GM18517 (cell line): ENCODE results near the gene BCR.

Source experiments
- ATAC-seq: cut with Tn5 transposase; IDR thresholded peaks from one replicate; pipeline ENCODE4 v1.9.1; 2021; ENCODE audit warnings: mild to moderate bottlenecking, moderate library complexity; ENCODE audit not compliant: unreplicated experiment

BCR gene

DNA sequence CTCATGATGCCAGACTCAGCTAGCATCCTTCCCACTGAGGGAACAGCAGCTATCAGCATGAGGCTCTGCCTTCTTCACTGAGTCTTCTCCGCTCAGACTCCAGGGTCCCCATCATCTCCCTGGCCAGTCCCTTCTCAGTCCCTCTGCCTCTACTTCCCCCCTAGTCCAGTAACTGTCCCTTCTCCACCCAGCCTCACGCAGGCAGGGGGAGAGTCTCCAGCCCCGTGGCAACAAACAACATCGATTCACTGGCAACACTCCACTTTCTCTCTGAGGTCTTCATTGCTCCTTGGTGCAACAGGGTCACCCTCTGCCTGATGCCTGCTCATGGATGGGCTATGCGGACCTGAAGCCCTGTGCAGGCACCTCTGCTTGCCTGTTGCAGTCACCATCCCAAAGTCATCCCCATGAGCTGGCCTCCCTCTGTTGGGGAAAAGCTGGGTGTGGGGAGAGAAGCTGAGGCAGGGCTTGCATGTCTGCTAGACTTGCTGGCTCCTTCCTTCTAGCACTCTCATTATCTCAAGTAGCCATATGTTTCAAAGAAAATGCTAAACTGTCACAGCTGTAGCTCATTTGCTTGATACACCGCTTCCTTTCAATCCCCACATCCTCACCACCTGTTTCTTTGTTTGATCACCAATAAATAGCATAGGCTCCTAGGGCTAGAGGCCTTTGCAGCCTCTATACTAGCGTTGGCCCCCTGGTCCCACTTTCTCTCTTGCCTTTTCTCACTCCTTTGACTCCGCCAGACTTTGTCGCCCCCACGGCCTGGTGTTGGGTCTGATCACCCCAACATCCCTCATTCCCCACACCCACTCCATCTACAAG lies 4.3 kb upstream of the BCR start:
- ATAC-seq = no peak

GRCh38 chr22:23176645-23177027 lies 3.7 kb upstream of the BCR start:
- no peak for ATAC-seq

DNA sequence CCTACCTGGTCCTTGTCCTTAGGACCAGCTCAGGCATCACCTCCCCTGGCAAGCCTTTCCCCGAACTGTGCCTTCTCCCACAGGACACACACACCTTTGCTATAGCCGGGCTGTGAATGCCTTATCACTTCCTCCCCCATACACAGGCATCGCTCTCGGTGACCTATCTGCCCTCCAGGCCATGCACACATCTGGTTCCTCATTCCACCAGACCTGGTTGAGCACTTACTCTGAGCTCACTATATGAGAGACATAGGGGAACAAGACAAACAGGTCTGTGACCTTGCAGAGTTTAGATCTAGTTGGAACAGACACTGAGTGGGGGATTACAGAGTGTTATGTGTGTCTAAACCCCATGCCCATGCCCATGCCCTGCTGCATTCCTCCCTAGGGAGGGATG lies 3.1 kb upstream of the BCR start:
- ATAC-seq = no peak

DNA sequence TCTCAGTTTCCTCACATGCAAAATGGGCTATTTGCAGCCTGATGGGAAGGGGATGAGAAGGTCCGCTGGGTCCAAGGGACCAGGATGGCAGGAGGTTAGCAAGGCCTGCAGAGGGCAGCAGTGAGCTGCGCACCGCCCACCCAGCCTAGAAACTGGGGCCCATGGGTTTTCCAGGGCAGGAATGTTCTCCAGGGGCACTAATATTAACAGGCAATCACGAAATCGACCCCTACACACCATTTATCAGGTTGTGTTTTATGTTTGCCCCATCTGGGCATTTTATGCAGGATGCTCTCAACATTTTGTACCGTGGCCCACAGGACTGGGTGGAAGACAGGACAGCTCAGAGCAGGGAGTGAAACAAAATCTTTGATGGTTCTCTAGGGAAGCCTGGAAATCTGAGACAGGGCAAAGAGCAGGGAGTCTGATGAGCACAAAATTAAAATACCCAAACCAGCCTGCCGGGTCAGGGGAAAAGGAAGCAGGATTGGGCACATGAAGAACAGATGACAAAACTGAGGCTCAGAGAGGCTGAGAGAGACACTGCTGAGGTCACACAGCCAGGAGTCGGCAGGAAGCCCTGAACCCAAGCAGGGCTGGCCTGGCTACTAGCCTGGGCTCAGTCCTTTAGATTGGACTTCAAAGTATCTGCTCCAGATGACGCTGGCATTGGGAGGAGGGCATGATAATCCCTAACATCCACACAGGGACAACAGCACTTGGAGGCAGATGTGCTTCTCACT lies 1.6 kb upstream of the BCR start:
- ATAC-seq = no peak

- no peak for ATAC-seq
Observed at GRCh38 chr22:23179381-23180299, 669 bp upstream of the BCR start.

DNA sequence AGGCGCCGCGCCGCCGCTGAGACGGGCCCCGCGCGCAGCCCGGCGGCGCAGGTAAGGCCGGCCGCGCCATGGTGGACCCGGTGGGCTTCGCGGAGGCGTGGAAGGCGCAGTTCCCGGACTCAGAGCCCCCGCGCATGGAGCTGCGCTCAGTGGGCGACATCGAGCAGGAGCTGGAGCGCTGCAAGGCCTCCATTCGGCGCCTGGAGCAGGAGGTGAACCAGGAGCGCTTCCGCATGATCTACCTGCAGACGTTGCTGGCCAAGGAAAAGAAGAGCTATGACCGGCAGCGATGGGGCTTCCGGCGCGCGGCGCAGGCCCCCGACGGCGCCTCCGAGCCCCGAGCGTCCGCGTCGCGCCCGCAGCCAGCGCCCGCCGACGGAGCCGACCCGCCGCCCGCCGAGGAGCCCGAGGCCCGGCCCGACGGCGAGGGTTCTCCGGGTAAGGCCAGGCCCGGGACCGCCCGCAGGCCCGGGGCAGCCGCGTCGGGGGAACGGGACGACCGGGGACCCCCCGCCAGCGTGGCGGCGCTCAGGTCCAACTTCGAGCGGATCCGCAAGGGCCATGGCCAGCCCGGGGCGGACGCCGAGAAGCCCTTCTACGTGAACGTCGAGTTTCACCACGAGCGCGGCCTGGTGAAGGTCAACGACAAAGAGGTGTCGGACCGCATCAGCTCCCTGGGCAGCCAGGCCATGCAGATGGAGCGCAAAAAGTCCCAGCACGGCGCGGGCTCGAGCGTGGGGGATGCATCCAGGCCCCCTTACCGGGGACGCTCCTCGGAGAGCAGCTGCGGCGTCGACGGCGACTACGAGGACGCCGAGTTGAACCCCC lies 798 bp downstream of the BCR start:
- no peak for ATAC-seq

DNA sequence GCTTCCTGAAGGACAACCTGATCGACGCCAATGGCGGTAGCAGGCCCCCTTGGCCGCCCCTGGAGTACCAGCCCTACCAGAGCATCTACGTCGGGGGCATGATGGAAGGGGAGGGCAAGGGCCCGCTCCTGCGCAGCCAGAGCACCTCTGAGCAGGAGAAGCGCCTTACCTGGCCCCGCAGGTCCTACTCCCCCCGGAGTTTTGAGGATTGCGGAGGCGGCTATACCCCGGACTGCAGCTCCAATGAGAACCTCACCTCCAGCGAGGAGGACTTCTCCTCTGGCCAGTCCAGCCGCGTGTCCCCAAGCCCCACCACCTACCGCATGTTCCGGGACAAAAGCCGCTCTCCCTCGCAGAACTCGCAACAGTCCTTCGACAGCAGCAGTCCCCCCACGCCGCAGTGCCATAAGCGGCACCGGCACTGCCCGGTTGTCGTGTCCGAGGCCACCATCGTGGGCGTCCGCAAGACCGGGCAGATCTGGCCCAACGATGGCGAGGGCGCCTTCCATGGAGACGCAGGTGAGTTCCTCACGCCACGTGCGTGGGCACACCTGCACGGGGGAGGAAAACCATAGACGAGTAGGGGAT lies 1.5 kb downstream of the BCR start:
- no peak for ATAC-seq

- no peak for ATAC-seq
Observed at GRCh38 chr22:23182309-23183060, 2.2 kb downstream of the BCR start.

GRCh38 chr22:23183061-23183698 lies 2.9 kb downstream of the BCR start:
- ATAC-seq = no peak

GRCh38 chr22:23184100-23184763 lies 3.9 kb downstream of the BCR start:
- no peak for ATAC-seq

GRCh38 chr22:23184764-23185113 lies 4.4 kb downstream of the BCR start:
- ATAC-seq = no peak

- ATAC-seq = no peak
Observed at GRCh38 chr22:23187211-23187610, 6.9 kb downstream of the BCR start.

- no peak for ATAC-seq
Observed at GRCh38 chr22:23187871-23188700, 7.8 kb downstream of the BCR start.

DNA sequence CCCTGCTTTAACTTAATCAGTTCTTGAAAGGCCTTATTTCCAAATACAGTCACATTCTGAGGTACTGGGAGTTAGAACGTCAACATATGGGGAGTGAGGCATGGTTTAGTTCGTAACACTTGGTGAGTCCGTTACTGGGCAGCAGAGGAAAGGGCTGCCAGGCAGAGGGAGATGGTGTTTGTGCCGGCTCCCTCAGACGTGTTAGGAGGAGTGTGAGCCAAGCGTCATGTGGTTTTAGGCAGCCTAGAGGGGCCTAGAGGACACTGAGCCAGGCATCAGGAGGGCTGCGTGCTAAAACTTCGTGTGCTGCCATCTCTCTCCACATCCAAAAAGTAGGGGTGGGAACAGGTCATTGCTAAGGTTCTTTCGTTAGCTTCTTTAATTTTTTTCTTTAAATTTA lies 10.2 kb downstream of the BCR start:
- no peak for ATAC-seq

- ATAC-seq = no peak
Observed at GRCh38 chr22:23192133-23192532, 11.8 kb downstream of the BCR start.

DNA sequence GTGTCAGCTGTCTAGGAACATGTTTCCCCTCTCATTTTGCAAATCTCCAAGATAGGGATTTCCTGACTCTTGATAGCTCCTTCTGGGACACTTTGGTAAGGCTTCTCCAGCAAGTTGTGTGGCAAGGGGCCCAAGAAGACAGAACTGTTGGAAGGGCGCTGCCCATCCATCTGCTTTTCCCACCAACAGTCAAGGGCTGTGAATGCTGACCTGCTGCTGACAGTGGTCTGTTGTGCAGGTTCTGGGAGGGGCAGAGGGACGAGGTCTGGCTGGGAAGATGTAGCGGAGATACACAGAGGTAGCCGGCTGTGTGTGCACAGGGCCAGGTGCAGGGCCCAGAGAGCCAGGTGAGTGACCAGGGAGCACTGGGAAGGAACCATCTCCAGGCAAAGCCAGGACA lies 12.2 kb downstream of the BCR start:
- ATAC-seq = no peak

DNA sequence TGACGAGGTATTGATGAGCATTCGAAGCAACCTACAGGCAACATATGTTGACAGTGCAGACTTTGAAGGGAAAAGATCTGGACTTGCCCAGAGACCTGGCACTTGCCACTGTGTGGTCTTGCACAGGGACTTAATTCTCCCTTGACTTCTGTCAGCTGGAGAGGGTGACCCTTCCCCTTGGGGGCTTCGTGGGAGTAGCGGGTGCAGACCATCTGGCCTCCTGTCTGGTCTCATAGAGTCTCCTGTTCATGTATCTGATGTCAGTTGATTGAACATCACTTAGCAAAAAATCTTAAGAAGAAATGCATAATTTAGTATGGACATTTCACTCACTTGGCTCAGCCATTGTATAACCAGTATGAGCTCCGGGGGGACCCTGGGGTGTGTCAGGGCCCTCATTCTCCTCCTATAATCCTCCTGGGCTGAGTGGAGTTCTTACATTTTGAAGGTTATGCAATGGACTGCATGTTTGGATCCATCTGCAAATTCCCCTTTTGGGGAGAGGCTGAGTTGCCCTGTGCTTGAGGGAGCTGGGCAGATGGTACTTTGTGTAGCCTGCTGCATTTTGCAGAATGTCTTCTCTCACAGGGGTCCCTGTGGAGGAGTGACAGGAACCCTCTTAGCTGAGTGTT lies 13.0 kb downstream of the BCR start:
- ATAC-seq = no peak
